Osteoblast (primary cell): Measurements from ENCODE around the gene ETV4. TPM values are rescaled to one million over a fixed set of nuclear protein-coding genes. Genes with fewer than 3 reads are reported as not detected.
"Not testable (repeated sequence)": the region's sequence is repeated elsewhere in the genome, so short reads cannot be mapped to it uniquely, and the experiment has no call there.

Source experiments
- DNase-seq: peaks from one replicate; pipeline ENCODE4 v3.0.0; 2011; ENCODE audit warnings: low spot score, mixed read lengths; ENCODE audit not compliant: insufficient read length; ENCODE audit errors: missing footprints
- H2AFZ ChIP-seq: 2 replicates; pipeline ENCODE4 v1.6.0; 2011; ENCODE audit warnings: mild to moderate bottlenecking, low read length
- H3K27ac ChIP-seq: 2 replicates; pipeline ENCODE4 v1.5.1; 2011; ENCODE audit warnings: mild to moderate bottlenecking, low read depth, low read length, moderate library complexity
- H3K27me3 ChIP-seq: 2 replicates; pipeline ENCODE4 v1.6.0; 2012; ENCODE audit warnings: mild to moderate bottlenecking, control low read depth, inconsistent platforms, low read length, moderate library complexity; ENCODE audit not compliant: insufficient read depth
- H3K36me3 ChIP-seq: 2 replicates; pipeline ENCODE4 v1.5.1; 2011; ENCODE audit warnings: mild to moderate bottlenecking, low read length, control low read depth, moderate library complexity; ENCODE audit not compliant: insufficient read depth
- H3K4me1 ChIP-seq: 2 replicates; pipeline ENCODE4 v1.5.1; 2011; ENCODE audit warnings: mild to moderate bottlenecking, low read length, control low read depth, moderate library complexity; ENCODE audit not compliant: insufficient read depth
- H3K4me2 ChIP-seq: 2 replicates; pipeline ENCODE4 v1.6.0; 2011; ENCODE audit warnings: mild to moderate bottlenecking, low read length; ENCODE audit not compliant: insufficient read depth
- H3K4me3 ChIP-seq: fragments of 200-600 bp; sonication (generic); 3 replicates; pipeline ENCODE4 v1.5.1; 2012; ENCODE audit warnings: mild to moderate bottlenecking, low read length, inconsistent platforms; ENCODE audit not compliant: insufficient read depth
- H3K79me2 ChIP-seq: 2 replicates; pipeline ENCODE4 v1.6.0; 2012; ENCODE audit warnings: mild to moderate bottlenecking, low read length, control low read depth, inconsistent platforms; ENCODE audit not compliant: insufficient read depth
- H3K9me3 ChIP-seq: 2 replicates; pipeline ENCODE4 v1.5.1; 2011; ENCODE audit warnings: low read depth, low read length, control low read depth
- H4K20me1 ChIP-seq: 2 replicates; pipeline ENCODE4 v1.6.0; 2012; ENCODE audit warnings: mild to moderate bottlenecking, low read length, control low read depth; ENCODE audit not compliant: insufficient read depth
- total RNA-seq: library from RNA; depleted of rRNA; stranded (reverse); fragments of >200 nt; gene quantifications from 2 replicates; pipeline ENCODE4 v1.2.3, GENCODE V29; 2012
- TF ChIP-seq, protein P1 (sequence below): IDR thresholded peaks from 2 replicates; pipeline ENCODE4 v1.5.1; 2011; ENCODE audit warnings: mild to moderate bottlenecking, low read depth, low read length, moderate library complexity; ENCODE audit errors: extremely low read depth

ETV4 gene
- total RNA-seq, 1 donor: 0.72 TPM

DNA sequence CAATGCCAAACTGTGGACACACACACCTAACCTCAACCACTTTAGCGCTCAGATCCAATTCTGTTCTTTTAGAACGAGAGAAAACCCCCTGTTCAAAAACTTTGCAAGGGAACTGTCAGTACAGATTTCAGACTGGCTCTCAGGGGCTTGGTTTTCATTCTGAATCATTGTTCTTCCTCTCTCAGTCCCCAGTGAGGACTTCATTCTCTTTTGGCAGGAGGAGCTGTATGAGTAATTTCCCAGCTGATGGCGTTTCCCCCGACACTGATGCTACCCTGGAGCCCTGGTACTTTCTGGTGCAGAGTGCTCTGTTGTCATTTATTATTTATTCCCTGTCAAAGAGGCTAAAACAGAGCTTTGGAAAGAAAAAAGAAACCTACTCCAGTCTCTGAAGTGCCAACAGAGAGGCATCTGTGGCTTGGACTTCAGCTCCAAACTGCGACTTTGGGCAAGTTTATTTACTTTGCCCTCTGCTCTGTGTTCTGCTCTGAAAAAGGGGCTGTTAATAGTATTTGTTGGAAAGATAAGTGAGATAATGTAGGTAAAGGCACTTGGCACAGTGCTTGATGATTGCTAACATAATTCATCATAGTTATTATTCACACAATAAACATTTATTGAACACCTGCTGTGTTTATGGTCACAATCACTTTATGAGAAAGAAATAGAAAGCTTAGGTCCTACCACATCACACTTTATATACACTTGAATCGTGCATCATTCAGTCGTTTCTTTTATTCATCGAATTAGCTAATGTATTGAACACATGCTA is 28.3 kb downstream of the ETV4 start:
- peak overlapping the region; percentile 87 for H3K27ac ChIP-seq

DNA sequence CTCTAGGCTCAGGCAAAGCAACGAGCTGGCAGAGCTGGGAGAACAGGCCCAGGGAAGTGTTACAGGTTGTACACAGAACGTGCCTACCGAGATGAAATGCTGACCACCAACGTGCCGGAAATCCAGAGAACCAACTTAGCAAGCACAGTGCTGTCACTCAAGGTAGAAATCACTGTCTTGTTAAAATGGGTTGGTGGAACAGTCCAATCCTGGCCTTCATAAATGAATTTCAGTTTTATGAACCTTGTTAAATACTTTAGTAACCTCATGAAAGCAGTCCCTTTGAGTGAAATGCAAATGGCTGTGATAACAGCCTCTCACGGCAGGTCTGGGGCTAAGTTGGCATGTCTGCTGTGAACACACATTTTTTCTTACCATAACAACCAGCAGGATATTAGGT is 29.0 kb downstream of the ETV4 start:
- no peaks in the 10 kb centered on the region for H3K27me3 ChIP-seq
- peak; percentile 73 for DNase-seq
- H3K27ac ChIP-seq: peak overlapping the region; percentile 87
- H2AFZ ChIP-seq: peak overlapping the region; percentile 1
- H3K36me3 ChIP-seq: peaks cover 55% of the 10 kb centered on the region
- peak overlapping the region; percentile 25 for H3K4me2 ChIP-seq
- H3K79me2 ChIP-seq: no peaks in the 10 kb centered on the region
- peaks cover 20% of the 10 kb centered on the region for H3K4me1 ChIP-seq
- peaks cover 13% of the 10 kb centered on the region for H4K20me1 ChIP-seq
- H3K4me3 ChIP-seq: no peak overlapping the region
- TF ChIP-seq, protein P1, sequence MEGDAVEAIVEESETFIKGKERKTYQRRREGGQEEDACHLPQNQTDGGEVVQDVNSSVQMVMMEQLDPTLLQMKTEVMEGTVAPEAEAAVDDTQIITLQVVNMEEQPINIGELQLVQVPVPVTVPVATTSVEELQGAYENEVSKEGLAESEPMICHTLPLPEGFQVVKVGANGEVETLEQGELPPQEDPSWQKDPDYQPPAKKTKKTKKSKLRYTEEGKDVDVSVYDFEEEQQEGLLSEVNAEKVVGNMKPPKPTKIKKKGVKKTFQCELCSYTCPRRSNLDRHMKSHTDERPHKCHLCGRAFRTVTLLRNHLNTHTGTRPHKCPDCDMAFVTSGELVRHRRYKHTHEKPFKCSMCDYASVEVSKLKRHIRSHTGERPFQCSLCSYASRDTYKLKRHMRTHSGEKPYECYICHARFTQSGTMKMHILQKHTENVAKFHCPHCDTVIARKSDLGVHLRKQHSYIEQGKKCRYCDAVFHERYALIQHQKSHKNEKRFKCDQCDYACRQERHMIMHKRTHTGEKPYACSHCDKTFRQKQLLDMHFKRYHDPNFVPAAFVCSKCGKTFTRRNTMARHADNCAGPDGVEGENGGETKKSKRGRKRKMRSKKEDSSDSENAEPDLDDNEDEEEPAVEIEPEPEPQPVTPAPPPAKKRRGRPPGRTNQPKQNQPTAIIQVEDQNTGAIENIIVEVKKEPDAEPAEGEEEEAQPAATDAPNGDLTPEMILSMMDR: no peak
- no peaks in the 10 kb centered on the region for H3K9me3 ChIP-seq

More for the DNA sequence above, 28.3 kb downstream of the ETV4 start:
- no peak overlapping the region for H2AFZ ChIP-seq
- TF ChIP-seq, protein P1: no peak
- no peak overlapping the region for H3K4me3 ChIP-seq
- H3K27me3 ChIP-seq: no peaks in the 10 kb centered on the region
- no peaks in the 10 kb centered on the region for H3K9me3 ChIP-seq
- peaks cover 57% of the 10 kb centered on the region for H3K36me3 ChIP-seq
- H3K79me2 ChIP-seq: no peaks in the 10 kb centered on the region
- H3K4me2 ChIP-seq: peak overlapping the region; percentile 25
- peaks cover 13% of the 10 kb centered on the region for H4K20me1 ChIP-seq
- H3K4me1 ChIP-seq: peaks cover 20% of the 10 kb centered on the region
- DNase-seq: peak; percentile 89

DNA sequence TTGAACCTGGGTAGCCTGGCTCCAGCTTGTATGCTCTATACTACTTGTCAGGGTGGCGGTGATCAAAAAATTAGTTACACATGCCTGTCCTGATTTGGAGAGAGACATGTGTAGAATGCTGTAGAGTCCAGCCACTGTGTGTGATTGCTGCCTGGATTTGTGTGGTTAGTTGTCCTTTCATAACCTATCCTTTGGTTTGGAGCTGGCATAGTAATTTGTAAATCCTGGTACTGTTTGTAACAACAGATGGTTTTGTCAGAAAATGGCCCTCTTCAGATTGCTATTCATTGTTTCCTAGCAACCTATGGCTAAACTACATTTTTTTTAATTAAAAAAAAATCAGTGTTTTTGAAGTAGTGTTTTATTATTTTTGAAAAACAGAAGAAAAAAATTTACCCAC is 30.5 kb downstream of the ETV4 start:
- H3K4me1 ChIP-seq: peaks cover 20% of the 10 kb centered on the region
- H2AFZ ChIP-seq: no peak overlapping the region
- no peaks in the 10 kb centered on the region for H3K9me3 ChIP-seq
- DNase-seq: no peak
- no peaks in the 10 kb centered on the region for H3K27me3 ChIP-seq
- H4K20me1 ChIP-seq: peaks cover 13% of the 10 kb centered on the region
- TF ChIP-seq, protein P1: no peak
- H3K4me2 ChIP-seq: no peak overlapping the region
- H3K36me3 ChIP-seq: peaks cover 41% of the 10 kb centered on the region
- H3K27ac ChIP-seq: peak overlapping the region; percentile 87
- H3K79me2 ChIP-seq: no peaks in the 10 kb centered on the region
- H3K4me3 ChIP-seq: no peak overlapping the region

DNA sequence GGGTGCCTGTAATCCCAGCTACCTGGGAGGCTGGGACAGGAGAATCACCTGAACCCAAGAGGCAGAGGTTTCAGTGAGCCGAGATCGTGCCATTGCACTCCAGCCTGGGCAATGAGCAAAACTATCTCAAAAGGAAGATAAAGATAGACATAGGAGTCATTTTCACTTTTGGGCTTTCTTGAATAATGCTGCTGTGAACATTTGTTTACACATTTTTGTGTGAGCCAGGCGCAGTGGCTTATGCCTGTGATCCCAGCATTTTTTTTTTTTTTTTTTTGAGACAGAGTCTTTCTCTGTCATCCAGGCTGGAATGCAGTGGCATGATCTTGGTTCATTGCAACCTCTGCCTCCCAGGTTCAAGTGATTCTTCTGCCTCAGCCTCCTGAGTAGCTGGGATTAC is 34.9 kb downstream of the ETV4 start:
- H3K27ac ChIP-seq, H3K4me1 ChIP-seq, H4K20me1 ChIP-seq, DNase-seq, H3K4me2 ChIP-seq, H3K9me3 ChIP-seq, H2AFZ ChIP-seq, H3K79me2 ChIP-seq, H3K27me3 ChIP-seq, H3K4me3 ChIP-seq: not testable (repeated sequence)
- peaks cover 48% of the 10 kb centered on the region for H3K36me3 ChIP-seq

DNA sequence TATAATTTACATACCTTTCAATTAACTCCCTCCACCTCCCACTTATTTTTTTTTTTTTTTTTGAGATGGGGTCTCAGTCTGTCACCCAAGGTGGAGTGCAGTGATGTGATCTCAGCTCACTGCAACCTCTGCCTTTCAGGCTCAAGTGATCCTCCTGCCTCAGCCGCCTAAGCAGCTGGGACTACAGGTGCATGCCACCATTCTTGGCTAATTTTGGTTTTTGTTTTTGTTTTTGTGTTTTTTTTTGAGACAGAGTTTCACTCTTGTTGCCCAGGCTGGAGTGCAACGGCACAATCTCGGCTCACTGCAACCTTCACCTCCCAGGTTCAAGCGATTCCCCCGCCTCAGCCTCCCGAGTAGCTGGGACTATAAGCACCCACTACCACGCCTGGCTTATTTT is 36.7 kb downstream of the ETV4 start:
- not testable (repeated sequence) for H4K20me1 ChIP-seq
- H3K36me3 ChIP-seq: peaks cover 52% of the 10 kb centered on the region

More for the DNA sequence above, 36.7 kb downstream of the ETV4 start:
- H3K27ac ChIP-seq, H3K27me3 ChIP-seq, H3K4me3 ChIP-seq, H3K4me1 ChIP-seq, DNase-seq, H3K4me2 ChIP-seq, H3K9me3 ChIP-seq, H3K79me2 ChIP-seq, H2AFZ ChIP-seq: not testable (repeated sequence)
